IPS-NIHi7 (cell line): ENCODE measurements around the gene OR52E6.

Source experiments
- DNase-seq: peaks from one replicate; pipeline ENCODE4 v3.0.0; 2012; ENCODE audit warnings: mixed read lengths; ENCODE audit errors: extremely low spot score

The OR52E6 gene

DNA sequence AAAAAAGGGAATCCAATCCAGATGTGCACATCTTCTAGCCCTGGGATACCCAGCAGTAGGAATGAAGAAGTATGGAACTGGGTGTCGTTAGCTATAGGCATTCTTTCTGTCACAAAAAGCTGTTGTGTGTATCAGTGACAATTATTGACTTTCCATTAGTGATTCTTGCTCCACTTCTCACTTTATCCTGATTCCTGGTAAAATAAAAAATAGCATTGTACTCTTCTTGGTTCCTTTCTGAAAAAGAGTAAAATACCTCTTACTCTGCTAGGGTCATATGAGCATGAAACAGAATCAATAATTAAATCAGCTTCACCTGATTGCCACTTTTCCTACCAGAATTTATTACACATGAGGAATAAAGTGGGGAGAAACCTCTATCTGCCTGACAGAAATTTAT lies at the start of gene OR52E6:
Gene OR52E6 (minus strand): TSS at position 101 of the 400 bp plus-strand sequence. CDS start 0 bp downstream, at position 101.
- no peak for DNase-seq

DNA sequence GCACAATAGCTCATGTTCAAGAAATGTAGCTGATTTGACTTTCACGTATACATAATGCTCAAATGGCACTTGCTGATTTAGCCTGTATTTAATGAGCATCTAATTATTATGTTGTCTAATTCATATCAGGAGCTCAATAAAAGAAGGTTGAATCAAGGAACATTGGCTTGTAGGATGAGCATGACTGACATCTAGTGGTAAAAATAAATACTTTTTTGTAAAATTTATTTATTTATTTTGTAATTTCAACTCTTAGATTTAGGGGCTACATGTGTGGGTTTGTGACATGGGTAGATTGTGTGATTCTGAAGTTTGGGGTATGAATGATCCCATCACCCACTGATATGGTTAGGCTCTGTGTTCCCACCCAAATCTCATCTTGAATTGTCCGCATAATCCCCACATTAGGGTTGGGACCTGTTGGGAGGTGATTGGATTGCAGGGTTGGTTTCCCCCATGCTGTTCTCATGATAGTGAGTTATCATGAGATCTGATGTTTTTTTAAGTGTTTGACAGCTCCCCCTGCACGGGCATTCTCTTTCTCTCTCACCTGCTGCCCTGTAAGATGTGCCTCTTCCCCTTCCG lies 49.6 kb upstream of the OR52E6 start:
- no peak for DNase-seq

DNA sequence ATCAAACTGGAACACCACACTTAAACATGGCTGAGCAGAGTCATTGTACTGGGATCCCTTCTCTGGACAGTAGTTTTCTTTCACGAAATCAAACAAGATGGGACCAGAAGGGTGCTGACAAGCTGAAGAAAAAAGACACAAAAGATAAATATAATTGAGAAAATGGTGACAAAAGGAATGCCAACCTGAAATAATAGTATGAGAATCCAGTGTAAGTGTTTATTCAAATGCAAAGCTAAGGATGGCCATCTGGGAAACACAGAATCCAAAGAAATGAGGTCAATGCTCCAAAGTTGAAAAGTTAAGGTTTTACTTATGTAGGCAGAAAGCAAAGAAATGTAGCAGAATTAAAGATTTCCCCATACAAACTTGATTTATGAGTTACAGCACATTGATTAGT lies 46.0 kb upstream of the OR52E6 start:
- DNase-seq, result no peak

DNA sequence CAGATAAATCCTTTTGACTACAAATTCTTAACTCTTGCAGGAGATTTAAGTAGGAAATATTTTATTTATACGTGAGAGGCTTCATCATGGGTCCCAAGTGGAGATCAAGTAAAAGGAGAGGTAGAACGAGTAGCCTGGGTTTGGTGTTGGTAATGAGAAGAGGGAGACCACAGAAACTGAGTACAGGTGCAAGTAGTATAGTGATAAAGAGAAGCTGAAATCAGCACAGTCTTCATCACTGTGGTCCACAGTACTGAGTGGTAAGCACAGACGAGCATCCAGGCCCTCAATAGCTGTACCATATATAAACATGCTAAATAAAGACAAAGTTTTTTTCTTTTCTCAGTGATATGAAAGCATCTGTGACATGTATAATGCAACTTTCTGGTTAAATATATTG lies 45.5 kb upstream of the OR52E6 start:
- DNase-seq, result no peak

DNA sequence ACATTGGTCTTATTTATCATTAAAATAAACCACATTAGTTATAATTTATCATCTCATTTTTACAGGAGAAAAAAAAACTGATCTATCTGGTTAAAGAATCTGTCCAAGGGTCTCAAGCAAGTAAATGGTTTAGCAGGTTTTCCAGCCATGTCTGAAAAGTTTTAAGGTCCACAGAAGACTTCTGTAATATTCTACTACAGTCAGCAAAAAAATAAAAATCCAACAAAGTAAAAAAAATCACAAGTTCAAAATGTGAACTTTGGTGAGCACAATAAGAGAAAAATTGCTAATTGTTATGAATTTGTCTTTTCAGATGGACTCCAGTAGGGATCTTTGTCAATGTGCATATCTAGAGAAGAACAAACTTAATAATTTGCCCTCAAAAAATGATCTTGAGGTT lies 40.1 kb upstream of the OR52E6 start:
- DNase-seq, result no peak

DNA sequence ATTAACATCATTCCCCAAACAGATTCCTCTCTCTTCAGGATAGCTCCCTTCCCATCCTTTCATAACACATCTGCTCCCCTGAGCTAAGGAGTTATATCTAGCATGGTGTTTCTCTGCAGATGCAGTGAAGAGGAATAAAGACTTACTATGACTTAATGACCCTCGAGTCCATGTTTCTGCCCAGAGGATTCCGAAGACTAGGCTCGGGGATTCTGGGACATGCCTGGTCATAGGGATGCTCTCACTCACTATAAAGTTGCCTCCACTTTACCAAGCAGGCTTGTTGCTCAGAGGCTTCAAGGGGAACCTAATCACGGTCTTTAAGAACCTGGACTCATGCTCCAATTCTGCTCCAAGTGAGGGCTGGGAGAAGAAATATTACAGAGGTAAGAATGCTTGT lies 38.6 kb upstream of the OR52E6 start, which contains the start of gene OR52E4:
Gene OR52E4 (plus strand): TSS at position 301 of the 400 bp plus-strand sequence. CDS start 3,664 bp downstream, outside the sequence.
- DNase-seq, result no peak

DNA sequence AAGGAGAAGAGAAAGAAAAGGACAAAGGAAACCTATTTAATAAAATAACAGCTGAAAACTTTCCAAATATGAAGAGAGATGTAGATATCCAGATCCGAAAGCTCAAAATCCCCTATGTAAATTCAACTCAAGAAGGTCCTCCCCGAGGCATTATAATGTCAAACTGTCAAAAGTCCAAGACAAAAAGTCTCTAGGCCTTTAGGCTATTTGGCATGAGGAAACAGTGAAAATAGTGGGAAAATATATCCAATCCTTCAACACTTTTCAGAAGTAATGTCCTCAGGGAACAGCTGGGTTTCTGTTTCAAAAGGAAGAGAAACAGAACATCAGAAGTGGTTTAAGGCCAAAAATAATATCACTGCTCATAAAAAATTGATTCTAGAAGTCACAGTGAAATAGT lies 36.9 kb upstream of the OR52E6 start:
- no peak for DNase-seq

DNA sequence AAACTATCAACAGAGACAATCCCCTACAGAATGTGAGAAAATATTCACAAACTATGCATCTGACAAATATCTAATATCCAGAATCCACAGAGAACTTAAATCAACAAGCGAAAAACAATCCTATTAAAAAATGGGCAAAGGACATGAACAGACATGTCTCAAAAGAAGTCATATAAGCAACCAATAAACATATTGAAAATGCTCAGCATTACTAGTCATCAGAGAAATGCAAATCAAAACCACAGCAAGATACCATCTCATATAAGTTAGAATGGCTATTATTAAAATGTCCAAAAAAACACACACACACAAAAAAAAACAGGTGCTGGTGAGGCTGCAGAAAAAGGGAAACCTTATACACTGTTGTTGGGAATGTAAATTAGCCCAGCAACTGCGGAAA lies 24.1 kb upstream of the OR52E6 start:
- no peak for DNase-seq

DNA sequence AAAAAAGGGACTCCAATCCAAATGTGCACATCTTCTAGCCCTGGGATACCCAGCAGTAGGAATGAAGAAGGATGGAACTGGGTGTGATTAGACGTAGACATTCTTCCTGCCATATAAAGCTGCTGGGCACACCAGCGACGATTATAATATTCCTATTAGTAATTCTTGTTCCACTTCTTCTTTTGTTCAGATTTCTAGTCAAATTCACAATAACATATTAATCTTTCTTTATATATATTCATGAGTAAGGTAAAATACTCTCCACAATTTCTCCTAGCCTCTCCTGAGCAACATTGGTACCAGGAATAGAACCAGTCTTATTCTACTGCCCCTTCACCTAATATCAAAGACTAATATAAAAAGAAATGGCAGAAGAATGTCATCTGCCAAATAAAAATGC lies 15.9 kb upstream of the OR52E6 start, which contains the start of gene OR52E8:
Gene OR52E8 (minus strand): TSS at position 101 of the 400 bp plus-strand sequence. CDS start 0 bp downstream, at position 101.
- DNase-seq, result no peak

DNA sequence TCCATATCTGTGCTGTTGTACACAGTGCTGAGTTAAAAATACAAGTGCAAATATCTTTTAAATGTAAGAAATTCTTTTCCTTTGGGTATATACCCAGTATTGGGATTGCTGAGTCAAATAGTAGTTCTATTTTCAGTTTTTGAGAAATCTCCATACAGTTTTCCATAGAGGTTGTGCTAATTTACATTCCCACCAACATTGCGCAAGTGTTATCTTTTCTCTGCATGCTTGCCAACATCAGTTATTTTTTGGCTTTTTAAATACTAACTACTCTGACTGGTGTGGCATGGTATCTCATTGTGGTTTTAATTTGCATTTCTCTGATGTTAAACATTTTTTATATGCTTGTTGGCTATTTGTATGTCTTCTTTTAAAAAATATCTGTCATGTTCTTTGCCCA lies 9.3 kb upstream of the OR52E6 start:
- DNase-seq, result no peak

DNA sequence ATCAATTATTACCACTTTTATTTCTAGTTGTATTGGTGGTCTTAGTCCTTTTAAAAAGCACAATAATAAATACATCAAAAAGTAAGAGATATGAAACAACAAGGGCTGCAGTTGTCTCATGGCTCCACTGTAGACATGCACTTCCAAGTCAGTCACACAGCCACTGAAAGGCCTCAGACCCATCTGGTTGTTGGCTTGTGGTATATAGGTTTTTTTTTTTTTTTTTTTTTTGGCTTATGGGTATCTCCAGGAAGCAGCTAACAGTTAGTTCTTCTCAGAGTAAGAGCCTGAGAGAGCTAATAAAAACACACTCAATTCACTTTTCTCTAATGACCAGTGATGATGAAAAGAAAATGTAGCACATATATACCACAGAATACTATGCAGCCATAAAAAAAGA lies 6.0 kb upstream of the OR52E6 start:
- no peak for DNase-seq

DNA sequence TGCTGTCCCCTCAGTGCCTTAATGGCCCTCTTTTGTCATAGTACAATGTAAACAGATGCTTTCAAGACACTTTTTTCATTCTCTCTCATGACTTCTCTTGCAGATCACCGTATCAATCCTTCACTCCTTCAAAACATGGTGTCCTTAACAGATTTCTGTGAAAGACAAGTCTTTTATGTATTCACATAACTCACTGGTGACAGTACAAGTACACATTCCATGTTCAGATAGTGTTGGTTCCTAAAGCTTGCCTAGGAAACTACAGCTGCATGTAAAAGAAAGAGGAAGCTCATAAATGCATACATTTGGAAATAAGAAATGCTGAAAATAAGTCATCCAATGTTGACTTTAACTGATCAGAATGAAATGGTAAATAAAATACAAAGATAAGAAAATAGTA lies 5.0 kb upstream of the OR52E6 start:
- DNase-seq, result no peak

DNA sequence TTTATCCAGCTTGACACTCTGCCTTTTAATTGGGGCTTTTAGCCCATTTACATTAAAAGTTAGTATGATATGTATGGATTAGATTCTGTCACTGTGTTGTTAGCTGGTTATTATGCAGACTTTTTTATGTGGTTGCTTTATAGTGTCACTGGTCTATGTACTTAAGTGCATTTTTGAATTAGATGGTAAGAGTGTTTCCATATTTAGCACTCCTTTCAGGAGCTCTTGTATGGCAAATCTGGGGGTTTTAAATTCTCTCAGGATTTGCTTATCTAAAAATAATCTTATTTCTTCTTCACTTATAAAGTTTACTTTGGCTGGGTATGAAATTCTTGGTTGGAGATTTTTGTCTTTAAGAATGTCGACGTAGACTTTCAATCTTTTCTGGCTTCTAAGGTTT lies 4.0 kb downstream of the OR52E6 start:
- DNase-seq, result no peak

DNA sequence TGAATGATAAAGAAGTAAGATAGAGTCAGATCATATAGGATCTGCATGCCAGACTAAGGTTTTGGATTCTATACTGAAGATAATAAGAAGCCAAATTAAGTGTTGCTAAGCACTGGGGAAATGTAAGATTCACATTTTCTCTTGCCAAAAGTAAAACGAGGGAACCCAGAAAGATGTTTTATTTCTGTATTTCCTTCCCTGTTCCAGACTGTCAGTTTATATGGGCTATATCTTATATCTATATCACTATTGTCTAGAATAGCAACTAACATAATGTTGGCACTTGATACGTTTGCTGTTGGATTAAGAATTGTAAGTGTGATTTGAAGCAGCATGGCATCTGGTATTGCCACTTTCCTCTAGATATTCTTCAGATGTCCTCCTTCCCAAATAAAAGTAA lies 8.3 kb downstream of the OR52E6 start:
- DNase-seq, result no peak

DNA sequence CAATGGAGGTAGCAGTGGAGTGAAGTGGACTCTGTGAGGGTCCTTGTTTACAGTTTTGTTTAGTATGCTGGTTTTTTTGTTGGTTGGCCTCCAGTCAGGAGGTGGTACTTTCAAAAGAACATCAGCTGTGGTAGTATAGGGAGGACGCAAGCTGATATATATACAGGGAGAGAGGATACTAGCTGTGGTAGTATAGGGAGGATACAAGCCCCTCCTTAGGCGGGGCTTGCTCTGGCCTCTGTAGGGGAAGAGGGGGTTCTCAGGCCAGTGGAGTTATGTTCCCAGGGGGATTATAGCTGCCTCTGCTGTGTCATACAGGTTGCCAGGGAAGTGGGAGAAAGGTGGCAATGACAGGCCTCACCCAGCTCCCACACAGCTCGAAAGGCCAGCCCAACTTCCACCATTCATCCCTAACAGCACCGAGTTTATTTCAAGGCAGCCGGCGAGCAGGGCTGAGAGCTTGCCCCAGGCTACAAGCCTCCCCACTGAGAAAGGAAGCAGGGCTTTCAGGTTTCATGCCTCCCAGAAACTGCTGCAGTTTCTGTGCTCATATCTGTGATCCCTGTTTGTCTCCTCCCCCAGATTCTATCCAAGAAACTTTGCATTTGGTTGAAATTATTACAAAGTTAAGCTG lies 10.4 kb downstream of the OR52E6 start:
- DNase-seq, result peak; percentile 20

DNA sequence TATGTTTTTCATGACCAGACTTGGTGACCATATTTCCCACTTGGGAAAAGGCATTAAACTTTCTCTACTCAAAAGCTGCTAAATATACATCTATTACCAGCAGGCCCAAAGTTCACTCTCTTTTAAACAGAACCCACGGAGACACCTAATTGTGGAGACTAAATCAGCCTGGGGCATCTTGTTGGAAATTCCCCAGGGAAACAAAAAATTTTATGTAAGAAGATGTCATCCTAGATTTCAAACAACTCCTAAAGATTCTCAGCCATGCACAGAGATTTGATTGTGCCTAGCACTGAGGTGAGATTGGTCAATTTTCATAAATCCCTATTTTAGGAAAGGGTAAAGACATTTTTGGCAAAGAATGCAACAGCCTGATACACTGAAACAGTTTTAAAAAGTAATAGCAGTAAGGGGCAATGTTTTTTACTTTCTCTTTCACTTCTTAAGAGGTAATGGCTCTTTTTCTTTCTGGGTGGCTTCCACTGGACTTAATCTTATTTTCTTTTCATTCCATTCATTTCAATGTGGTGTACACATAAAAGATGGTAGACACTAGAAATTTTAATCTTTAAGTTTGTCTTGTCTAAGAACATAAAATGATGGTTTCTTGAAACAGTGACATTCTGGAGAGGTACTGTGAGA lies 23.3 kb downstream of the OR52E6 start:
- no peak for DNase-seq

DNA sequence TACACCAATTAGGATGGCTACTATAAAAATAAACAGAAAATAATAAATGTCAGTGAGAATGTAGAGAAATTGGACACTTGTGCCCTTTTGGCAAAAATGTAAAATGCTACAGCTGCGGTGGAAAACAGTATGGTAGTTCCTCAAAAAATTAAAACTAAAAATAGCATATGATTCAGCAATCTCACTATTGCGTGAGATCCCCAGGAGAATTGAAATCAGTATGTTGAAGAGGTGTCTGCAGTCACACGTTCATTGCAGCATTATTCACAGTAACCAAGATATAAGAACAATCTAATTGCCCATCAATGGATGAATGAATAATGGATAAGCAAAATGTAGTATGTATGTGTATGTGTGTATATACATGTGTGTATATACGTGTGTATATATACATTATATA lies 26.2 kb downstream of the OR52E6 start:
- no peak for DNase-seq

DNA sequence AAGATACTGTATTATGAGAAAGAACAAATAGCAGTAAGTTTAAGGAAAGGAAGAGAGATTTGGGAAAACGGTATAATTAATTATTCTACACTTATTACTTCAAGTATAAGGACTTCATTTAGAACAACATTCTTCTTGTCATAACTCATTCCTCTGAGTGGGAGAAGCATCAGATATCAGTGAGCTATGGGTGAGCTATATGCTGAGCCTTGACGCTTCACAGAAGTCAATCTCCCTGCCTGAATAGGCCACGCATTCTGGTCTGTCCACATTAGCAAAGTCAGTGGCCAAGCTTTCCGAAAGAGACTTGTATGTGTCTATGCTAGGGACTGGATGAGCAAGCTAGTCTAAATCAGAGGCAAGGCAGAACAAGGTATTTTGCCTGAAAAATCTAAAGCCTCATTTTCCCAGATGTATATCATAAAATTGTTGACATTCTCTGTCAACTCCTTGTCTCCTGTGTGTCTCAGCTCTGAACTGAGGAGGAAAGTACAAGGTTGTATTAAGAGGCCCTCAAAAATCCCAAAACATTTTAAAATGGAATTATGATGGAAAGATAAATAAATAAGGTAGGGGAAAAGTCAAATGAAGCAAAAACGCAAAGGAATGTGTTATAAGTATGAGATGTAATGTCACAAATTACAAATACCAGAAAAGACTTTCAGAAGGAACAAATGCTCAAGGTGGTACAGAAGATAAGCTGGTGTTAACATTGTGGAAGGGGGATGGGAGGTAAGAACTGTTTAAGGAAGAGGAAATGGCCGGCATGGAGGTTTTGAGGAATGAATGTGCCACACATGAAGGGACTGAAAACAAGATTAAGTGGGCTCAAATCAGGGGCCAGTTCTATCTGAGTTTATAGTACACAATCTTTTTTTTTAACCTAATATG lies 31.5 kb downstream of the OR52E6 start:
- no peak for DNase-seq

DNA sequence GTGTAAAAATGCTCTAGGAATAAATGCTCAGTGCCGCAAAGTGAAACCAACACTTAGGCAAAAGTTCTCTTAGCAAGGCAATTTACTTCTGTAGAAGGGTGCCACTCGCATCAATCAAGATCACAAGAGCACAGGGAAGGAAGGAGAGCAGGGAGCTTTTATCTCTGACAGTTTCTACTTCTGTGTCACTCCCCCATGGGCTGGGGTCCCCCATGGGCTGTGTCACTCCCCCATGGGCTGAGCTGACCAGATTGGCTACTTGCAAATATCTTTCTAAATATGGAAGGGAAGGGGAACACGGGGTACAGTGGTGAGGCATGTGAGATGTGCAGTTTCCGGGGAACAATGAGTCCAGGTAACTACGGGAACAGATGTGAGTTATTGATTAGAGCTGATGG lies 32.6 kb downstream of the OR52E6 start:
- no peak for DNase-seq

DNA sequence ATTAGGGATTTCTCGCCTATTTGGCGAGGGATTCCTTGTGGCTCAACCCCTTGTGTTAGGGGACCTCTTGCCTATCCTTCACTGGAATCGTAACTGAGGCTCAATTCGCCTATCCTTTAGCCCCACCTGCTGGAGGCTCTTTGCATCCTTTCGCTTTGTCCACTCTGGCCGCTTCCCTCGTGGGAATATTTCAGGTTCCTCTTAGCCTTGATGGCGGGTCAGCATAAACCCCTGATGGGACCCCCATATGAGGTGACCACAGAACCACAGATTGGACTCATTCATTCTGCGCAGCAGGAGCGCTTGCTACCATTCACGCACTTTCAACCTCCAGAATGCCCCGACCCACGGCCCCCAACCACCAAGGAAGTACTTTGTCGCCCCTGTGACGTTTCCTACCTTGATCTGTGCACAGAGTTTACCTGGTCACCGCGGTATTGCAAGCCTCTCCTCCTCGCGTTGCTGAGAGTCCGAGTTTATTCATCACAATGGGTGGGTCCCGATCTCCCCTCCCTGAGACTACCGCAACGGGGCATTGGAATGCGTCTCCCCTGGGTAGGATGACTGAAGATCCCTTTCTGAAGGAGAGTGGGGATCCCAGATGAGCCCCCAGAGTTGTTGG lies 33.1 kb downstream of the OR52E6 start, which contains the start of gene OR52N2:
Gene OR52N2 (plus strand): TSS at position 425 of the 622 bp plus-strand sequence. CDS start 11,412 bp downstream, outside the sequence.
- peak; percentile 71 for DNase-seq

DNA sequence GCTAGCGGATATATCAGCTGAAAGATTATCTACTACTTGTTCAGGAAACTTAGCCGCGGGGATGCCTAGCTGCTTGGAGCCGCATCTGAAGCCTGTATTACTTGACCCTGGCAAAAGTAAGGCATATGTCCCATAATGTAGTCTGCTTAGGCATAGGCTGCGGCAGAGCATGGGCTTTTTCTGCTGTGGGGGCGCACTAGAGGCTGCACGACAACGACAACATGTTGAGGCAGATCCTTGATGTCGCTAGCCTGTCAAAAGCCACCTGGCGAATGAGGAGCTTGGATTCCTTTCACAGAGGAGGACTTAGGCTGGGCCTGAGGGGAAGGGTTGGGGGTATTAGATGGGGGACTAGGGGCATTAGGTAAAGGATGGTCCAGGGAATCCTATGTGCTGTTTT lies 34.1 kb downstream of the OR52E6 start:
- DNase-seq, result peak; percentile 21

DNA sequence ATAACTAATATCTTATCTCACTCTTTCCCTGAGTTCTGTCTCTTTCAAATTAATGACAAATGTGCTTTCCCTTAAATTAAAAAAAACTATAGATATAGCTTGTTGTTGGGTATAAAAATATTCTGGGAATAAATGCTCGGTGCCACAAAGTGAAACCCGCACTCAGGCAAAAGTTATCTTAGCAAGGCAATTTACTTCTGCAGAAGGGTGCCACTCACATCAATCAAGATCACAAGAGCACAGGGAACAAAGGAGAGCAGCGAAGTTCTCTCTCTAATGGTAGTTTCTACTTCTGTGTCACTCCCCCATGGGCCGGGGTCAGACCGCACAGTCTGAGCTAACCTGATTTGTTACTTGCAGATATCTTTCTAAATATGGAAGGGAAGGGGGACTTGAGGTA lies 37.7 kb downstream of the OR52E6 start:
- no peak for DNase-seq
